Endothelial cell of umbilical vein (primary cell): ENCODE measurements around the gene TSPAN4. TPM values are rescaled to one million over a fixed set of nuclear protein-coding genes. Genes with fewer than 3 reads are reported as not detected.

ENCODE experiments used
- BruUV-seq: library from RNA; stranded (reverse); fragments of 400-500 nt; replicated peaks from 2 replicates; lab custom pipeline; 2021; lab: Mats Ljungman, UMichigan
- CTCF ChIA-PET: fragments of 300-600, 350-600 bp; sonication (Branson Sonifier 250); formaldehyde crosslinking; loops from one replicate; lab custom pipeline; 2021; ENCODE audit warnings: antibody characterized with exemption, inconsistent platforms; lab: Charles Lee
- POLR2A ChIA-PET: fragments of 300-600, 350-600 bp; sonication (Branson Sonifier 250); formaldehyde crosslinking; loops from one replicate; lab custom pipeline; 2021; ENCODE audit warnings: antibody characterized with exemption, inconsistent platforms; lab: Charles Lee
- DNase-seq: peaks from one replicate; pipeline ENCODE4 v3.0.0-alpha.2; 2011; ENCODE audit warnings: low read depth, low spot score
- FAIRE-seq: peaks from 2 replicates; lab custom pipeline; 2011; peaks lifted over from hg19 to GRCh38; lab: Jason Lieb, UNC
- H2AFZ ChIP-seq: 2 replicates; pipeline ENCODE4 v1.6.0; 2012; ENCODE audit warnings: low read depth, low read length, control low read depth, inconsistent platforms
- H3K27ac ChIP-seq: 2 replicates; pipeline ENCODE4 v1.5.1; 2011; ENCODE audit warnings: low read depth, mild to moderate bottlenecking, control low read depth, low read length, moderate library complexity; ENCODE audit not compliant: insufficient read depth
- H3K27me3 ChIP-seq, 2 experiments: 2 replicates each; pipeline versions ENCODE4 v1.6.0 to v1.6.1; 2011; ENCODE audit warnings: low read length in 2 of 2, mixed read lengths in 1 of 2; ENCODE audit not compliant: control insufficient read depth in 2 of 2, insufficient read depth in 2 of 2
- H3K36me3 ChIP-seq, 2 experiments: 2 replicates in 1 of 2; 3 replicates in 1 of 2; pipeline ENCODE4 v1.5.1; 2011; ENCODE audit warnings: low read length in 2 of 2, mild to moderate bottlenecking in 1 of 2, moderate library complexity in 1 of 2; ENCODE audit not compliant: control insufficient read depth in 2 of 2, insufficient read depth in 2 of 2; ENCODE audit errors: extremely low read depth in 1 of 2
- H3K4me1 ChIP-seq: 3 replicates; pipeline ENCODE4 v1.5.1; 2011; ENCODE audit warnings: mild to moderate bottlenecking, low read length; ENCODE audit not compliant: control insufficient read depth, insufficient read depth; ENCODE audit errors: extremely low read depth
- H3K4me2 ChIP-seq: 2 replicates; pipeline ENCODE4 v1.6.1; 2011; ENCODE audit warnings: low read length, control low read depth, mixed read lengths; ENCODE audit not compliant: insufficient read depth
- H3K4me3 ChIP-seq, 3 experiments: fragments of 200-600 bp in 1 of 3; sonication (generic), shearing (Covaris generic) in 1 of 3; replicated peaks in 1 of 3; 2 replicates each; pipeline ENCODE4 v1.5.1; 2011 to 2016; ENCODE audit warnings: control low read depth in 3 of 3, low read length in 3 of 3, mild to moderate bottlenecking in 2 of 3, inconsistent platforms in 1 of 3, low read depth in 1 of 3, moderate library complexity in 1 of 3; ENCODE audit not compliant: insufficient read depth in 1 of 3
- H3K79me2 ChIP-seq: 2 replicates; pipeline ENCODE4 v1.6.0; 2012; ENCODE audit warnings: low read length, inconsistent platforms; ENCODE audit not compliant: control insufficient read depth, insufficient read depth
- H3K9ac ChIP-seq: replicated peaks from 2 replicates; pipeline ENCODE3; 2011; ENCODE audit warnings: low read length, control low read depth; ENCODE audit not compliant: insufficient read depth; ENCODE audit errors: extremely low read depth
- H3K9me1 ChIP-seq: replicated peaks from 3 replicates; pipeline ENCODE4 v1.6.0; 2011; ENCODE audit warnings: mild to moderate bottlenecking, low read length; ENCODE audit not compliant: control insufficient read depth, insufficient read depth; ENCODE audit errors: extremely low read depth
- H3K9me3 ChIP-seq: replicated peaks from 2 replicates; pipeline ENCODE4 v1.5.1; 2012; ENCODE audit warnings: low read length, inconsistent platforms; ENCODE audit not compliant: control insufficient read depth, insufficient read depth
- H4K20me1 ChIP-seq: replicated peaks from 2 replicates; pipeline ENCODE3; 2011; ENCODE audit warnings: mild to moderate bottlenecking, low read length; ENCODE audit not compliant: control insufficient read depth, insufficient read depth; ENCODE audit errors: extremely low read depth
- EZH2 ChIP-seq: IDR thresholded peaks from 2 replicates; pipeline ENCODE4 v1.6.1; 2012; ENCODE audit warnings: borderline replicate concordance, low read depth, mild to moderate bottlenecking, moderate library complexity, low read length, inconsistent platforms; ENCODE audit not compliant: severe bottlenecking
- FOS ChIP-seq: IDR thresholded peaks from 2 replicates; pipeline ENCODE4 v1.6.1; 2011; ENCODE audit warnings: mild to moderate bottlenecking, low read length, moderate library complexity, borderline replicate concordance; ENCODE audit not compliant: insufficient read depth
- GATA2 ChIP-seq: IDR thresholded peaks from 2 replicates; pipeline ENCODE4 v1.7.0; 2011; ENCODE audit warnings: low read depth, mild to moderate bottlenecking, moderate library complexity, mixed read lengths, low read length; ENCODE audit not compliant: insufficient read length, insufficient read depth
- JUN ChIP-seq: IDR thresholded peaks from 2 replicates; pipeline ENCODE4 v1.6.1; 2011; ENCODE audit warnings: borderline replicate concordance, low read depth; ENCODE audit not compliant: insufficient read length, insufficient read depth
- MYC ChIP-seq: IDR thresholded peaks from one replicate; pipeline ENCODE4 v1.6.1; 2011; ENCODE audit warnings: mild to moderate bottlenecking, low read depth, low read length
- POLR2A ChIP-seq: IDR thresholded peaks from 2 replicates; pipeline ENCODE4 v1.6.1; 2012; ENCODE audit warnings: low read depth, mild to moderate bottlenecking, control low read depth, low read length
- POLR2AphosphoS5 ChIP-seq: IDR thresholded peaks from 2 replicates; pipeline ENCODE4 v1.6.1; 2012; ENCODE audit warnings: low read depth, mild to moderate bottlenecking, control low read depth, low read length, moderate library complexity; ENCODE audit not compliant: insufficient read depth
- dilution Hi-C: fragments of 300-500 bp; cut with MboI; formaldehyde crosslinking; loops from one replicate; pipeline ENCODE4 v1.15.0; 2019; ENCODE audit warnings: low sequenced_read_pairs; ENCODE audit not compliant: extremely low pct_ligation_motif_present
- intact Hi-C: fragments of 100-400 bp; cut with micrococcal nuclease; formaldehyde crosslinking; loops from one replicate; pipeline ENCODE4 v1.10.0; 2022
- polyA plus RNA-seq, 4 experiments: library from polyadenylated mRNA; depleted of rRNA in 3 of 4; stranded (reverse) in 3 of 4; unstranded in 1 of 4; fragments of >200 nt; gene quantifications; 2 replicates each; pipeline versions ENCODE4 v1.2.1 to v1.2.3, GENCODE V29; 2011 to 2012; ENCODE audit warnings: missing spikeins in 1 of 4
- total RNA-seq: library from RNA; stranded (reverse); gene quantifications from 2 replicates; pipeline ENCODE4 v1.2.3, GENCODE V29; 2021
- TF ChIP-seq, protein P1 (sequence below): IDR thresholded peaks from 2 replicates; pipeline ENCODE4 v1.6.1; 2011; ENCODE audit not compliant: insufficient read depth, insufficient read length
- TF ChIP-seq, protein P2 (sequence below), 2 donors: IDR thresholded peaks; 1 replicate in 1 of 2; 2 replicates in 1 of 2; pipeline ENCODE4 v1.5.1; 2011; ENCODE audit warnings: low read length in 2 of 2, mild to moderate bottlenecking in 2 of 2, moderate library complexity in 2 of 2, control low read depth in 1 of 2, inconsistent platforms in 1 of 2, low read depth in 1 of 2; ENCODE audit not compliant: insufficient read depth in 1 of 2; ENCODE audit errors: extremely low read depth in 1 of 2

The TSPAN4 gene
- total and polyA plus RNA-seq, 2 donors (not counting 3 experiments of a cell fraction or from before 2014, with no cell fraction given) = 114 to 199 TPM

DNA sequence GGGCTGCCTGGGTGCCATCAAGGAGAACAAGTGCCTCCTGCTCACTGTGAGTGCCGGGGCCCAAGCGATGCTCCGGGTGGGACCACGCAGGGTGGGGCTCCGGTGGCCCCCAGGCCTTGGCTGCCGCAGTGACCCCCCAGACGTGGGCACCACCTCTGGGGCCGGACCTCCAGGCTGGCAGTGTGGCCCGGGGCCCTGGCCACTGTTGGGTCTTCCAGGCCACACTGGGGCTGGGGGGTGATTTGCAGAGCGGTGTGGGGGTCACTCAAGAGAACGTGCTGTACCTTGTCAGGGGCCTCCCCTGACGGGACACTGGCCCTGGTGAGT lies 20.0 kb downstream of the TSPAN4 start:
- TF ChIP-seq MYC (no peak), EZH2 (no peak), POLR2AphosphoS5 (no peak), POLR2A (no peak), FOS (no peak)
- BruUV-seq = no TSS peak
- POLR2A ChIA-PET = no interaction called here
- H3K4me1 ChIP-seq = no peaks in the 10 kb centered on the region
- H3K4me3 ChIP-seq = no peak overlapping the region
- no peaks in the 10 kb centered on the region for H3K27me3 ChIP-seq
- DNase-seq (no peak), FAIRE-seq (no peak)
- no peaks in the 10 kb centered on the region for H3K79me2 ChIP-seq
- no peak overlapping the region for H3K27ac ChIP-seq
- no peaks in the 10 kb centered on the region for H3K9me1 ChIP-seq
- no peaks in the 10 kb centered on the region for H4K20me1 ChIP-seq
- no peak overlapping the region for H2AFZ ChIP-seq
- CTCF ChIA-PET = no interaction called here
- no peak overlapping the region for H3K4me2 ChIP-seq
- peaks cover 0 to 11% of the 10 kb centered on the region in 2 experiments for H3K36me3 ChIP-seq
- intact Hi-C loops = no loop called here
- dilution Hi-C loops = no loop called here
- no peaks in the 10 kb centered on the region for H3K9me3 ChIP-seq
- H3K9ac ChIP-seq = no peak overlapping the region

DNA sequence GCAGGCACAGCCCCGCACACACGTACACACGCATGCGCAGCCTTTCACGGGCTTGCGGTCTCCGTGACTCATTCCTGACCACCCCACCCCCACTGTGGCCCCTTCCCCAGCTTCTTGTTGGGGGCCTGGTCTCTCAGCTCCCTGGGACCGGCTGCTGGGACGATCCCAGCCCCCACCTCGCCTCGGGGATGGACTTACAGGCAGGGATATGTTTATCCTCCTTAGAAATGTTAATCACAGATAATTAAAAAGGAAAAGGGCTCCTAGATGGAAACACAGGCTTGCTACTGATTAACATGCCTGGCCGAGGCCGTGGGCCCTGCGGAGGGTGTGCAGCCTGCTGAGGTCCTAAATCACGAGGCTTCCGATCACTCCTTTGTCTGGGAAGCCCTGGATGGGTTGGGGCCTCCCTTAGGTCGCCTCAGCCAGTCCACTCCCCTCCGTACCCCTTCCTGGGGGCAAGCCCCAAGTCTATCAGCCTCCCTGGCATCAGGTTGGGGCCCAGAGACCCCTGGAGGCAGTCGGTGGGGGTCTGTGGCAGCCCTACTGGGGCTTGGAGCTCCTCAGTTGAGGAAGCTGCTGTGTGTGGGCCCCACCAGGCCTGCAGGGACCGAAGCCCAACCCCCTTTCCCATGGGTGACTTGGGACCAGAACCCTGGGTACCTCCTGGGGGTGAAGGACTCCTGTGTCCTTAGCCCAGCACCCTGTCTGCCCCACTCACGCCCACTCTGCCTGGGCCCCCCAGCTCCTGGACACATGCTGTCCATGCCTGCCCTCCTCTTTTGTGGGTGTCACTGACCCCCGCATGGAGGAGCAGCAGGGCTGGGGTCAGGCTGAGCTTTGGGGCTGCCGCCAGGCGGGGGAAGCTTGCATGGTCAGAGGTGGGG lies 20.6 kb downstream of the TSPAN4 start:
- H3K9me3 ChIP-seq = no peaks in the 10 kb centered on the region
- H3K4me1 ChIP-seq = no peaks in the 10 kb centered on the region
- no peak overlapping the region for H3K9ac ChIP-seq
- no peaks in the 10 kb centered on the region for H4K20me1 ChIP-seq
- no peak overlapping the region for H3K27ac ChIP-seq
- H3K4me2 ChIP-seq = no peak overlapping the region
- H3K9me1 ChIP-seq = no peaks in the 10 kb centered on the region
- DNase-seq (no peak), FAIRE-seq (no peak)
- no peak overlapping the region for H3K4me3 ChIP-seq
- BruUV-seq = no TSS peak
- CTCF ChIA-PET = no interaction called here
- intact Hi-C loops = no loop called here
- H3K27me3 ChIP-seq = no peaks in the 10 kb centered on the region
- TF ChIP-seq POLR2A = no peak
- TF ChIP-seq, protein P1, sequence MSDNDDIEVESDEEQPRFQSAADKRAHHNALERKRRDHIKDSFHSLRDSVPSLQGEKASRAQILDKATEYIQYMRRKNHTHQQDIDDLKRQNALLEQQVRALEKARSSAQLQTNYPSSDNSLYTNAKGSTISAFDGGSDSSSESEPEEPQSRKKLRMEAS = no peak
- TF ChIP-seq FOS = no peak
- TF ChIP-seq, protein P2, sequence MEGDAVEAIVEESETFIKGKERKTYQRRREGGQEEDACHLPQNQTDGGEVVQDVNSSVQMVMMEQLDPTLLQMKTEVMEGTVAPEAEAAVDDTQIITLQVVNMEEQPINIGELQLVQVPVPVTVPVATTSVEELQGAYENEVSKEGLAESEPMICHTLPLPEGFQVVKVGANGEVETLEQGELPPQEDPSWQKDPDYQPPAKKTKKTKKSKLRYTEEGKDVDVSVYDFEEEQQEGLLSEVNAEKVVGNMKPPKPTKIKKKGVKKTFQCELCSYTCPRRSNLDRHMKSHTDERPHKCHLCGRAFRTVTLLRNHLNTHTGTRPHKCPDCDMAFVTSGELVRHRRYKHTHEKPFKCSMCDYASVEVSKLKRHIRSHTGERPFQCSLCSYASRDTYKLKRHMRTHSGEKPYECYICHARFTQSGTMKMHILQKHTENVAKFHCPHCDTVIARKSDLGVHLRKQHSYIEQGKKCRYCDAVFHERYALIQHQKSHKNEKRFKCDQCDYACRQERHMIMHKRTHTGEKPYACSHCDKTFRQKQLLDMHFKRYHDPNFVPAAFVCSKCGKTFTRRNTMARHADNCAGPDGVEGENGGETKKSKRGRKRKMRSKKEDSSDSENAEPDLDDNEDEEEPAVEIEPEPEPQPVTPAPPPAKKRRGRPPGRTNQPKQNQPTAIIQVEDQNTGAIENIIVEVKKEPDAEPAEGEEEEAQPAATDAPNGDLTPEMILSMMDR (IDR thresholded peaks at IDR 0.05; ENCODE audit: extremely low read depth in 1 of 2, insufficient read depth in 1 of 2, low read depth in 1 of 2, low read length in 2 of 2) = no peak
- TF ChIP-seq JUN = no peak
- no peak for TF ChIP-seq POLR2AphosphoS5
- TF ChIP-seq GATA2 = no peak
- no peak for TF ChIP-seq EZH2
- dilution Hi-C loops = no loop called here
- H2AFZ ChIP-seq = no peak overlapping the region
- H3K36me3 ChIP-seq = peaks cover 0 to 11% of the 10 kb centered on the region in 2 experiments
- H3K79me2 ChIP-seq = no peaks in the 10 kb centered on the region
- POLR2A ChIA-PET = no interaction called here
